GM23338 (cell line): ENCODE measurements around the gene AKAP13. TPM values are rescaled to one million over a fixed set of nuclear protein-coding genes. Genes with fewer than 3 reads are reported as not detected.

ENCODE experiments used
- ATAC-seq: fragments of 200-7000 bp; cut with Tn5 transposase; 3 replicates; pipeline ENCODE4 v1.9.1; 2020
- DNase-seq: peaks from one replicate; pipeline ENCODE4 v3.0.0-alpha.2; 2015; ENCODE audit warnings: low spot score
- H2AFZ ChIP-seq: fragments of 200-600 bp; sonication (generic); 2 replicates; pipeline ENCODE4 v1.8.0; 2016; ENCODE audit warnings: antibody characterized with exemption, mild to moderate bottlenecking, moderate library complexity
- H3F3A ChIP-seq: fragments of 200-600 bp; sonication (generic); replicated peaks from 2 replicates; pipeline ENCODE4 v1.8.0; 2017; ENCODE audit warnings: antibody characterized with exemption, mixed run types, low read depth
- H3K27ac ChIP-seq: fragments of 200-600 bp; sonication (generic); 2 replicates; pipeline ENCODE4 v1.6.1; 2016; ENCODE audit warnings: low read depth
- H3K27me3 ChIP-seq: fragments of 200-600 bp; sonication (generic); 2 replicates; pipeline ENCODE4 v1.8.0; 2016; ENCODE audit warnings: mild to moderate bottlenecking, mixed run types, moderate library complexity; ENCODE audit not compliant: insufficient read depth
- H3K36me3 ChIP-seq: fragments of 200-600 bp; sonication (generic); 2 replicates; pipeline ENCODE4 v1.8.0; 2016; ENCODE audit warnings: mild to moderate bottlenecking; ENCODE audit not compliant: insufficient read depth
- H3K4me1 ChIP-seq: fragments of 200-600 bp; sonication (generic); 2 replicates; pipeline ENCODE4 v1.8.0; 2016; ENCODE audit warnings: mild to moderate bottlenecking, moderate library complexity; ENCODE audit not compliant: insufficient read depth
- H3K4me2 ChIP-seq: fragments of 200-600 bp; sonication (generic); 2 replicates; pipeline ENCODE4 v1.7.1; 2017; ENCODE audit warnings: mixed run types
- H3K4me3 ChIP-seq: fragments of 200-600 bp; sonication (generic); 2 replicates; pipeline ENCODE4 v1.6.1; 2016; ENCODE audit warnings: mixed run types
- H3K79me2 ChIP-seq: fragments of 200-600 bp; sonication (generic); replicated peaks from 2 replicates; pipeline ENCODE4 v1.8.0; 2017; ENCODE audit warnings: mild to moderate bottlenecking; ENCODE audit not compliant: insufficient read depth
- H3K9me2 ChIP-seq: fragments of 200-600 bp; sonication (generic); 2 replicates; pipeline ENCODE4 v1.8.0; 2017; ENCODE audit not compliant: insufficient read depth
- H4K20me1 ChIP-seq: fragments of 200-600 bp; sonication (generic); replicated peaks from 2 replicates; pipeline ENCODE4 v1.8.0; 2017; ENCODE audit warnings: mild to moderate bottlenecking; ENCODE audit not compliant: insufficient read depth
- H3K27ac Mint-ChIP-seq: 2 replicates; pipeline ENCODE4 v1.8.0; 2020; ENCODE audit warnings: inconsistent platforms, mild to moderate bottlenecking, moderate library complexity, mixed read lengths
- H3K27me3 Mint-ChIP-seq: 3 replicates; pipeline ENCODE4 v1.8.0; 2022; ENCODE audit warnings: low read depth, mild to moderate bottlenecking, moderate library complexity, mixed read lengths, inconsistent platforms; ENCODE audit not compliant: insufficient read depth, poor library complexity
- H3K36me3 Mint-ChIP-seq: 3 replicates; pipeline ENCODE4 v1.8.0; 2021; ENCODE audit warnings: low read depth, mild to moderate bottlenecking, inconsistent platforms, moderate library complexity, mixed read lengths
- H3K4me1 Mint-ChIP-seq: 3 replicates; pipeline ENCODE4 v1.8.0; 2020; ENCODE audit warnings: mild to moderate bottlenecking, inconsistent platforms, mixed read lengths
- H3K4me3 Mint-ChIP-seq: 3 replicates; pipeline ENCODE4 v1.8.0; 2021; ENCODE audit warnings: moderate library complexity, mild to moderate bottlenecking, inconsistent platforms, mixed read lengths
- H3K9me3 Mint-ChIP-seq: 3 replicates; pipeline ENCODE4 v1.8.0; 2020; ENCODE audit warnings: moderate library complexity, mild to moderate bottlenecking, inconsistent platforms, mixed read lengths
- EZH2 ChIP-seq: fragments of 200-600 bp; sonication (generic); IDR thresholded peaks from one replicate; pipeline ENCODE4 v1.8.0; 2017; ENCODE audit warnings: antibody characterized with exemption, mild to moderate bottlenecking, low read depth; ENCODE audit not compliant: unreplicated experiment
- EZH2phosphoT487 ChIP-seq: fragments of 200-600 bp; sonication (generic); IDR thresholded peaks from one replicate; pipeline ENCODE4 v1.8.1; 2018; ENCODE audit warnings: antibody characterized with exemption; ENCODE audit not compliant: unreplicated experiment
- JUNB ChIP-seq: IDR thresholded peaks from one replicate; pipeline ENCODE4 v1.6.1; 2016; ENCODE audit warnings: antibody characterized with exemption; ENCODE audit not compliant: unreplicated experiment
- NANOG ChIP-seq: IDR thresholded peaks from 2 replicates; pipeline ENCODE4 v1.6.1; 2016; ENCODE audit warnings: antibody characterized with exemption, borderline replicate concordance
- POLR2AphosphoS5 ChIP-seq: IDR thresholded peaks from 2 replicates; pipeline ENCODE4 v1.6.1; 2016; ENCODE audit warnings: antibody characterized with exemption, low read depth
- STAT1 ChIP-seq: IDR thresholded peaks from one replicate; pipeline ENCODE4 v1.6.1; 2016; ENCODE audit warnings: antibody characterized with exemption; ENCODE audit not compliant: unreplicated experiment
- ZNF114 ChIP-seq: fragments of 250-450 bp; sonication (Bioruptor Pico); IDR thresholded peaks from 2 replicates; pipeline ENCODE4 v1.5.0; 2020; ENCODE audit warnings: mild to moderate bottlenecking, moderate library complexity
- ZNF331 ChIP-seq: fragments of 250-450 bp; sonication (Bioruptor Pico); IDR thresholded peaks from 2 replicates; pipeline ENCODE4 v1.5.0; 2020; ENCODE audit warnings: low read depth, mild to moderate bottlenecking, moderate library complexity
- polyA plus RNA-seq: library from polyadenylated mRNA; unstranded; fragments of >200 nt; fragmentation: Nextera tagmentation; extraction: Ambion mirVana; gene quantifications from 2 replicates; pipeline ENCODE4 v1.2.1, GENCODE V29; 2016
- total RNA-seq: library from RNA; depleted of rRNA; stranded (reverse); fragments of >200 nt; shearing (Covaris generic); gene quantifications from 2 replicates; pipeline ENCODE4 v1.2.3, GENCODE V29; 2014
- TF ChIP-seq, protein P1 (sequence below): fragments of 250-450 bp; sonication (Bioruptor Pico); IDR thresholded peaks from 2 replicates; pipeline ENCODE4 v1.5.0; 2020; ENCODE audit warnings: mild to moderate bottlenecking, moderate library complexity
- TF ChIP-seq, protein P2 (sequence below): IDR thresholded peaks from 2 replicates; pipeline ENCODE4 v1.6.1; 2016; ENCODE audit warnings: antibody characterized with exemption
- TF ChIP-seq, protein P3 (sequence below), 2 experiments: fragments of 200-600 bp in 1 of 2; sonication (generic) in 1 of 2; conservative IDR thresholded peaks; 2 replicates each; pipeline versions ENCODE4 v1.5.1 to v1.6.1; 2016 to 2017; ENCODE audit warnings: antibody characterized with exemption in 2 of 2, low read depth in 2 of 2, mild to moderate bottlenecking in 2 of 2, moderate library complexity in 1 of 2

The AKAP13 gene
- total and polyA plus RNA-seq, 2 experiments from 2014 or later: 46.2 to 60.7 TPM

DNA sequence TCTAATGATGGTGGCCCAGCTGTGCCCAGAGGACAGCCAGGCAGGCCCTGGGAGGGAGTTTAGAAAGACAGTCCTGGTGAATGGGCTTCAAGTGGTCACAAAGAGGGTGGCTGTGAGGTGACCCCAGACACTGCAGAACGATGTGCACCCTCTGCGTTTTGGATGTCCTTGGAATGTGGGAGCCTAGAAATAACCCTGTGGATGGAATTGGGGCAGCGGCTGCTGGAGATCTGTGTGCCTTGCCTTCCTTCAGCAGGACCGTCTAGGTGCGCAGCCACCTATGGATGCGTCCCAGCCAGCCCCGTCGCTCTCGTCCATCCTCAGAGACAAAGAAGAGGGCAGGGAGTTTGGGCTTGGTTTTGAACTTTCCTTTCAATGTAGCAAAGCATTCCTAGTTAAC, 367.8 kb downstream of the AKAP13 start (continued):
- TF ChIP-seq, protein P1, sequence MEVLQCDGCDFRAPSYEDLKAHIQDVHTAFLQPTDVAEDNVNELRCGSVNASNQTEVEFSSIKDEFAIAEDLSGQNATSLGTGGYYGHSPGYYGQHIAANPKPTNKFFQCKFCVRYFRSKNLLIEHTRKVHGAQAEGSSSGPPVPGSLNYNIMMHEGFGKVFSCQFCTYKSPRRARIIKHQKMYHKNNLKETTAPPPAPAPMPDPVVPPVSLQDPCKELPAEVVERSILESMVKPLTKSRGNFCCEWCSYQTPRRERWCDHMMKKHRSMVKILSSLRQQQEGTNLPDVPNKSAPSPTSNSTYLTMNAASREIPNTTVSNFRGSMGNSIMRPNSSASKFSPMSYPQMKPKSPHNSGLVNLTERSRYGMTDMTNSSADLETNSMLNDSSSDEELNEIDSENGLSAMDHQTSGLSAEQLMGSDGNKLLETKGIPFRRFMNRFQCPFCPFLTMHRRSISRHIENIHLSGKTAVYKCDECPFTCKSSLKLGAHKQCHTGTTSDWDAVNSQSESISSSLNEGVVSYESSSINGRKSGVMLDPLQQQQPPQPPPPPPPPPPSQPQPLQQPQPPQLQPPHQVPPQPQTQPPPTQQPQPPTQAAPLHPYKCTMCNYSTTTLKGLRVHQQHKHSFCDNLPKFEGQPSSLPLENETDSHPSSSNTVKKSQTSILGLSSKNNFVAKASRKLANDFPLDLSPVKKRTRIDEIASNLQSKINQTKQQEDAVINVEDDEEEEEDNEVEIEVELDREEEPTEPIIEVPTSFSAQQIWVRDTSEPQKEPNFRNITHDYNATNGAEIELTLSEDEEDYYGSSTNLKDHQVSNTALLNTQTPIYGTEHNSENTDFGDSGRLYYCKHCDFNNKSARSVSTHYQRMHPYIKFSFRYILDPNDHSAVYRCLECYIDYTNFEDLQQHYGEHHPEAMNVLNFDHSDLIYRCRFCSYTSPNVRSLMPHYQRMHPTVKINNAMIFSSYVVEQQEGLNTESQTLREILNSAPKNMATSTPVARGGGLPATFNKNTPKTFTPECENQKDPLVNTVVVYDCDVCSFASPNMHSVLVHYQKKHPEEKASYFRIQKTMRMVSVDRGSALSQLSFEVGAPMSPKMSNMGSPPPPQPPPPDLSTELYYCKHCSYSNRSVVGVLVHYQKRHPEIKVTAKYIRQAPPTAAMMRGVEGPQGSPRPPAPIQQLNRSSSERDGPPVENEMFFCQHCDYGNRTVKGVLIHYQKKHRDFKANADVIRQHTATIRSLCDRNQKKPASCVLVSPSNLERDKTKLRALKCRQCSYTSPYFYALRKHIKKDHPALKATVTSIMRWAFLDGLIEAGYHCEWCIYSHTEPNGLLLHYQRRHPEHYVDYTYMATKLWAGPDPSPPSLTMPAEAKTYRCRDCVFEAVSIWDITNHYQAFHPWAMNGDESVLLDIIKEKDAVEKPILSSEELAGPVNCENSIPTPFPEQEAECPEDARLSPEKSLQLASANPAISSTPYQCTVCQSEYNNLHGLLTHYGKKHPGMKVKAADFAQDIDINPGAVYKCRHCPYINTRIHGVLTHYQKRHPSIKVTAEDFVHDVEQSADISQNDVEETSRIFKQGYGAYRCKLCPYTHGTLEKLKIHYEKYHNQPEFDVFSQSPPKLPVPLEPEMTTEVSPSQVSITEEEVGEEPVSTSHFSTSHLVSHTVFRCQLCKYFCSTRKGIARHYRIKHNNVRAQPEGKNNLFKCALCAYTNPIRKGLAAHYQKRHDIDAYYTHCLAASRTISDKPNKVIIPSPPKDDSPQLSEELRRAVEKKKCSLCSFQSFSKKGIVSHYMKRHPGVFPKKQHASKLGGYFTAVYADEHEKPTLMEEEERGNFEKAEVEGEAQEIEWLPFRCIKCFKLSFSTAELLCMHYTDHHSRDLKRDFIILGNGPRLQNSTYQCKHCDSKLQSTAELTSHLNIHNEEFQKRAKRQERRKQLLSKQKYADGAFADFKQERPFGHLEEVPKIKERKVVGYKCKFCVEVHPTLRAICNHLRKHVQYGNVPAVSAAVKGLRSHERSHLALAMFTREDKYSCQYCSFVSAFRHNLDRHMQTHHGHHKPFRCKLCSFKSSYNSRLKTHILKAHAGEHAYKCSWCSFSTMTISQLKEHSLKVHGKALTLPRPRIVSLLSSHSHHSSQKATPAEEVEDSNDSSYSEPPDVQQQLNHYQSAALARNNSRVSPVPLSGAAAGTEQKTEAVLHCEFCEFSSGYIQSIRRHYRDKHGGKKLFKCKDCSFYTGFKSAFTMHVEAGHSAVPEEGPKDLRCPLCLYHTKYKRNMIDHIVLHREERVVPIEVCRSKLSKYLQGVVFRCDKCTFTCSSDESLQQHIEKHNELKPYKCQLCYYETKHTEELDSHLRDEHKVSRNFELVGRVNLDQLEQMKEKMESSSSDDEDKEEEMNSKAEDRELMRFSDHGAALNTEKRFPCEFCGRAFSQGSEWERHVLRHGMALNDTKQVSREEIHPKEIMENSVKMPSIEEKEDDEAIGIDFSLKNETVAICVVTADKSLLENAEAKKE (CRISPR knock-in tag): no peak
- TF ChIP-seq, protein P2, sequence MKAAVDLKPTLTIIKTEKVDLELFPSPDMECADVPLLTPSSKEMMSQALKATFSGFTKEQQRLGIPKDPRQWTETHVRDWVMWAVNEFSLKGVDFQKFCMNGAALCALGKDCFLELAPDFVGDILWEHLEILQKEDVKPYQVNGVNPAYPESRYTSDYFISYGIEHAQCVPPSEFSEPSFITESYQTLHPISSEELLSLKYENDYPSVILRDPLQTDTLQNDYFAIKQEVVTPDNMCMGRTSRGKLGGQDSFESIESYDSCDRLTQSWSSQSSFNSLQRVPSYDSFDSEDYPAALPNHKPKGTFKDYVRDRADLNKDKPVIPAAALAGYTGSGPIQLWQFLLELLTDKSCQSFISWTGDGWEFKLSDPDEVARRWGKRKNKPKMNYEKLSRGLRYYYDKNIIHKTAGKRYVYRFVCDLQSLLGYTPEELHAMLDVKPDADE: no peak
- TF ChIP-seq EZH2phosphoT487 (no peak), EZH2 (no peak), JUNB (no peak), ZNF114 (no peak), NANOG (no peak), STAT1 (no peak), ZNF331 (CRISPR knock-in tag) (no peak)

DNA sequence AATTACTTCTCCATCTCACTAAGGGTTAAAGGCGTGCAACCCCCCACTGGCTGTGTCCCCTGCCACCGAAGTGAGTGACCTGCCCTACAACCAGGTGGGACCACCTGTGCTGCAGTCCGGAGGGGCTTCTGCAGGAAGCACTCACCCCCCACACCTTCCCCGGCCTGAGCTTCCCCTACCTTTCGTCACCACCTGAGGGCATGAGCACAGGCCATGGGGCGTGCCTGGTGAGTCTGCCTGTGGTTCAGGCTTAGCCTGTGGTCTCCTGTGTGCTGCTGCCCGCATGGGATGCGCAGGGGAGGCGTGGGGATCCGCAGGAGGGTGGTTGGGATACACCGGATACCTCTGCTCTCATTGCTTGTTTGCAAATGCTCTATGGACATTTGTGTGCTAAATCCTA, 368.3 kb downstream of the AKAP13 start:
- Mint-ChIP-seq H3K27ac (peak overlapping the region; percentile 75; the same call in 1 of the 2 replicates), H3K4me1 (peaks cover 64% of the 10 kb centered on the region), H3K4me3 (no peak overlapping the region), H3K36me3 (peaks cover 44% of the 10 kb centered on the region), H3K27me3 (peaks cover 37% of the 10 kb centered on the region), H3K9me3 (no peaks in the 10 kb centered on the region)
- H3K79me2 ChIP-seq: no peaks in the 10 kb centered on the region; the same call in 1 of the 2 replicates
- H3F3A ChIP-seq: peaks cover 18% of the 10 kb centered on the region
- H3K4me2 ChIP-seq: no peak overlapping the region
- H3K4me1 ChIP-seq: peaks cover 64% of the 10 kb centered on the region
- H3K9me2 ChIP-seq: no peaks in the 10 kb centered on the region
- DNase-seq (peak; percentile 69), ATAC-seq (peak; percentile 56)
- peaks cover 3% of the 10 kb centered on the region for H4K20me1 ChIP-seq
- H3K27ac ChIP-seq: no peak overlapping the region
- no peak overlapping the region for H3K4me3 ChIP-seq
- H3K27me3 ChIP-seq: no peaks in the 10 kb centered on the region
- 0 out of 2 replicates have a peak, but pooled peaks cover 11% of the 10 kb centered on the region for H3K36me3 ChIP-seq
- no peak for TF ChIP-seq JUNB
- 0 out of 2 replicates have a peak, but pooled peaks have one; percentile 33 for TF ChIP-seq POLR2AphosphoS5
- TF ChIP-seq, protein P3, sequence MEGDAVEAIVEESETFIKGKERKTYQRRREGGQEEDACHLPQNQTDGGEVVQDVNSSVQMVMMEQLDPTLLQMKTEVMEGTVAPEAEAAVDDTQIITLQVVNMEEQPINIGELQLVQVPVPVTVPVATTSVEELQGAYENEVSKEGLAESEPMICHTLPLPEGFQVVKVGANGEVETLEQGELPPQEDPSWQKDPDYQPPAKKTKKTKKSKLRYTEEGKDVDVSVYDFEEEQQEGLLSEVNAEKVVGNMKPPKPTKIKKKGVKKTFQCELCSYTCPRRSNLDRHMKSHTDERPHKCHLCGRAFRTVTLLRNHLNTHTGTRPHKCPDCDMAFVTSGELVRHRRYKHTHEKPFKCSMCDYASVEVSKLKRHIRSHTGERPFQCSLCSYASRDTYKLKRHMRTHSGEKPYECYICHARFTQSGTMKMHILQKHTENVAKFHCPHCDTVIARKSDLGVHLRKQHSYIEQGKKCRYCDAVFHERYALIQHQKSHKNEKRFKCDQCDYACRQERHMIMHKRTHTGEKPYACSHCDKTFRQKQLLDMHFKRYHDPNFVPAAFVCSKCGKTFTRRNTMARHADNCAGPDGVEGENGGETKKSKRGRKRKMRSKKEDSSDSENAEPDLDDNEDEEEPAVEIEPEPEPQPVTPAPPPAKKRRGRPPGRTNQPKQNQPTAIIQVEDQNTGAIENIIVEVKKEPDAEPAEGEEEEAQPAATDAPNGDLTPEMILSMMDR (conservative IDR thresholded peaks at IDR 0.05; ENCODE audit: low read depth in 2 of 2): peak; percentile 40 to 59
- no peak overlapping the region for H2AFZ ChIP-seq
